Measurements from ENCODE around the gene TEDC1.

TEDC1 gene

DNA sequence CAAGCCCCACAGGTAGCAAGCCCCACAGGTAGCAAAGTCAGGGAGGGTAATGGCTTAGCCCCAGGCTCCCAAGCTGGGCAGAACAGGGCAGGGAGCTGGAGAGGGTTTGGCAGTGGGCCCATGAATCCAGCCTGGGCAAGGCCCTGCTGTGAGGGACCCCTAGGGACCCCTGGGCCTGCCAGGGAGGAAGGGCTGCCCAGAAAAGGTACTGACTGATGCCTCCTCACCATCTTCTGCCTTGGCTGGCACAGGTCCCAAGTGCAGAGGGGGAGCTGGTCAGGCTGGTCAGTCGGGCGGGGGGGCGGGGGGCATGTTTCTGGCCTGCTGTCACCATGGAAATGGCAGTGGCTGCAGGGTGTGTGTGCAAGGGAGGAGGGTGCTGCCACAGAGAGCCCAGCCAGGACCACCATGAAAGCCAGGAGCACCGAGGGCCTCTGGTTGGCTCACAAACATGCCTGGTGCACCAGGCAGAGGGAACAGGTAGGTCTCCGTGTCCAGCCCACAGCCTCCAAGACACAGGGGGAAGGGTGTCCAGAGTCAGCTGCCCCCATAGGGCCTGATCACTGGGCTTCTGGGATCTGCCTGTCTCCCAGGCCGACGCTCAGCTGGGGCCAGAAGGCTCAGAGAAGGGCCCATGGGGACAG, 17.9 kb upstream of the TEDC1 start:
- no peak for DNase-seq (ENCODE audit: low spot score)

DNA sequence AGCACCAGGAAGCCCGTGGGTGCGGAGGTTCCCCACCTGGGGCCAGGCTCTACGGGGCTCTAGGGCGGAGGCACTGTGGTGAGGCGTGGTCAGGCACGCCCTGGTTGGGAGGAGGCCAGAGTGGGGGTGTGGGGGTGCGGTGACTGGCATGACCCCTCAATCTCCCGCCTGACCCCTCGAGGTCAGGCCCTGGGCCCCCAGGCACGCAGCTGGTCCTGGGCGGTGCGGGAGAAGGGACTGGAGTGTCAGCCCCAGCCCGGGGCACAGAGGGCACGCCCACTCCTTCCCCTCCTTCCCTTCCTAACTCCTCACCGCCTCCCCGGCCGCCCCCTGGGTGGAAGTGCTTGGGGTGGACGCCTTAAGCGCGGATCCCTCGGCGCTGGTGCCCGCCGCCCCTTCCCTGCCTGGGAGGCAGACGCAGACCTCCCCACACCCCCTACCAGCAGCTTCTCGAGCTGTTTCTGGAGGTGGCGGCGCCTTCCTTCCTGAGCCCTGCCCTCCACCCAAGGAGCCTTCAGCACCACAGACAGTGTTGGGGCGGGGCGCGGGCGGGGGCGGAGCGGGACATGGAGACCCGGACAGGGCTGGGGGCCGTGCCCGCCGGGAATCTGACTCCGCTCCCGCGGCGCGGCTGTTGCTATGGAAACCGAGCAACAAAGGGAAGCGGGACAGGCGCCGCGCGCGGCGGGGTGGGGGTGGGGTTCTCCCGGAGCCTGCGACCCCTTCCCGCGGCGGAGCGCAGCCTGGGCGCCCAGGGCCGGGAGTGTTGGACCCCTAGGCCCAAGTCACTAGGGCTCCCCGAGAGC, 17.2 kb upstream of the TEDC1 start:
- no peak for DNase-seq (ENCODE audit: low spot score)

DNA sequence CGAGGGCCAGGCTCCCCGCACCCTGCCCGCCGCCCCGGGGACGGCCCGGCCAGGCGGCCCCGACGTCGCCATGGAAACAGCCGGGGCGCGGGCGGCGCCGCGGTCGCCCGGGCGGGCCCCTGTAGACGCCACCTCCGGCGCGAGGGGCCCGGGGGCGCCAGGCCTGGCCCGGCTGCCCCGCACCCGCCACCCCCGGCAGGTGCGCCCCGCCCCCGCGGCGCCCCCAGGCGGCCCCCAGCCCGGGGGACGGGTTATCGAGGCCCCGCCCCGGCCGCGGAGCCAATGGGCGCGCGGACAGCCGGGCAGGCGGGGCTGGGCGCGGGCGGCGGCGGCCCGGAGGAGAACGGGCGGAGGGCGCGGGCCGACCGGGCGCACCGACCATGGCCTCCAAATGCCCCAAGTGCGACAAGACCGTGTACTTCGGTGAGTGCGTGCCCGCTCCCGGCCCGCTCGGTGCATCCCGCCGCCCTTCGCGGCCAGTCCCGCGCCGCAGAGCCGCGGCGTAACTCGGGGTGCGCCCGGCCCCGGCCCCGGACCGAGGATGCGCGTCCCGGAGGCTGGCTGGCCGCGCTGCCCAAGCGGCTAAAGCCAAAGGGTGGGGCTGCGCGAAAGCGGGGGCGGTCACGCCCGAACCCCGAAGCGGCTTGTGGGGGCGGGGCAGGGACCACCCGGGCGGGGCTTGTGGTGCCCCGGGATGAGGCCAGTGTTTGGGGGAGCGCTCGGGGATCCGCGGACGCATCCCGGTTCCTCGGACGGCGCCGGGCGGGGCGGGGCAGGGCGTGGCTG, 16.4 kb upstream of the TEDC1 start, which contains the start of gene CRIP2:
Gene CRIP2 (plus strand): TSS at position 339 of the 786 bp plus-strand sequence. CDS start 42 bp downstream, at position 381.
- DNase-seq (ENCODE audit: low spot score) = no peak

DNA sequence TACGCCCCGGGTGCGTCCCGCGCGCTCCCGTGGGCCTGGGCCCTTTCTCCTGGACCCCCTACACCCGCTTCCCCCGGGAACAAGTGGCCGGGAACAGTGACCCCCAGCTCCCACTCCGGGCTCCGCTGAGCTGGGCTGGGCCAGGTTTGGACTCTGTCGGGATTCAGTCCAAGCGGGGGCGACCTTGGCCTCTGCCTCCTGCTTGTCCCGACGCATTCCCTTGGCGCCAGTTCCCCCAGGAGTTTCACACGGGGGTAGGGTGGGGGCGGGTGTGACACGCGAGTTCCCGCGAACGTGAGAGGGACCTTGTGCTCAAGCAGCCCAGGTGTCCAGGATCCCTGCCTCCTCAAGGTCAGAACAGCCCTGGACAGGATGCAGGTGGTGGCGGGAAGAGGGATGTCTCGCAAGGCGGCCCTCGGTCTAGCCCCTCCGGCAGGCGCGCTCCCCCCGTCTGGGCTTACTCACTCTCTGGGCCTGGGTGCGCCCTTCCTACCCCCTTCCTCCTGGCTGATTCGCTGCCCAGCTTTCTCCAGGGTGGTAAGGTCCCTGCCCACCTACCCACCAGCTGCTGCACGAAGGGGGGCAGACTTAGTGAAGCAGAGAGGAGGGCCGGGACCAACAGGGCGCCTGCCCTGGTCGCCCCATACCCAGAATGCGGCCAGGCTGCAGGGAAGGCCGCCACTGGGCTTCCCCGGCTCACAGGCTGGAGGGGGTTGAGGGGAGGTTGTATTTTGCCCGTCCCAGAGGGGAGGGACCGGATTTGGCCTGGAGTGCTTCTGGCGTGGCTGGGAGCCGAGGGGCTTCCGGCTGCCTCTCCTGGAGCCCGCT, 15.6 kb upstream of the TEDC1 start:
- DNase-seq (ENCODE audit: low spot score) = no peak

DNA sequence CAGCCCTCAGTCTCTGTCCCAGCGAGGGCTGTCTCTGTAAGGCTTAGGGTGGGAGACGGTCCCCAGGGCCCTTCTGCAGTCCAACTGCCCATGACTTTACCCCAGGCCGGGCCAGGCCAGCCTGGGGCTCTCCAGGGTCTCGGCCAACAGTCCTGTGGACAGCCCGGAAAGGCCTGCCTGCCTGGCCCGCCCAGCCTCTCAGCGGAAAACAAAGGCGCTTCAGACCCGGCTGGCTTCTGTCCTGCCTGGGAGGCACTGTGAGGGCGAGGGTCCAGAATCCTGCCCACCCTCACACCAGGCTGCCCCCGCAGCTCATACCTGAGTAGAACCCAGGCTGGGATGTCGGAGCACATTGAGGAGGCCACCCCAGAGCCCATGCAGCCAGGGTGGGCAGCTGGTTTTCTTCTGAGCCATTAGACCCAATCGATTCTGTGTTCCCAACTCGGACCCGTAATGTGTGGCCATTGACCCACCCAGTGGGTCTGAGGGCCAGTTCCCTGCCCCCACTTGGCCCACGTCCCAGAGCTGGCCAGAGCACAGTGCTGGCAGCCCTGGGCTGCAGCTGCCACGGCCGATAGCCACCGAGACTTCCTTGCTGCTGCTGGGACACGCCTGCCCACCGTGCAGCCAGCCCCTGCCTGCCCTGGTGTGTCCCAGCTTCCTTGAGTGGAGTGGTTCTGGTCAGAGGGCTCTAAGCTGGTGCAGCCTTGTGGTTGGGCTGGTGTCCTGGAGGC, 14.8 kb upstream of the TEDC1 start:
- DNase-seq (ENCODE audit: low spot score) = no peak

DNA sequence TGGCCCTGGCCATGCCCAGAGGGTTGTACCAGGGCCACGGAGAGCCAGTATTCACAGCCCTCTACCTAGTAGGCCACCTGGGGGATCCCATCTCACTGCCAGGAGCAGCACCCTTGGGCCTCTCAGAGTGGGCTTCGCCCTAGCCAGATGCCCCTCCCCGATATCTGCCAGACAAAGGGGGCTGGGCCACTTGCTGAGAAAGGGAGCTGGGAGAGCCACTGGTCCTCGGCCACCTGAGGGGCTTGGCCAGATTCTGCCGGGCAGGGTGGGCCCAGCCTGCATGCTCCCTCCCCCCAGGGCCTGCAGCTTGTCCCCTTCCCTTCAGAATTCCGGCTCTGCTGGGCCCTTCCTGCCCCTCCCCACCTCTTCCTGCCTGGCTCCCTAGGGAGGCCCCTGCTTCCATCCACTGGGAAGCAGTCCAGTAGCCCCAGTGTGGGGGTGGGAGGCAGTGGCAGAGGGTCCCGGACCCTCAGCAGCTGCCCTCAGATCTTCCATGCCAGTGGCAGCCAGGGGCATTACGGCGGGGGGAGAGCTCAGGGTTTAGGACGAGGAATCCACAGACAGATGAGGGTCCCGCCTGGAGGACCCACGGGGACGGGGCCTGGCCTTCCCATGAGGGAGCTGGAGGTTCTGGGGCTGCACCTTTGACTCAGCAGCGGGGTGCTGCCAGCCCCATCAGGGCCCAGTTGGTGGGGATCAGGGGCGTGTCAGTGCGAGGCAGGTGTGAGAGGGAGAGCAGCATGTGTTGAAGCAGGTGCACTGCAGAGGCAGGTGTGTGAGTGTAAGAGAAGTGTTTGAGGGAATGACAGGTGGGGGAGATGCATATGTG, 14.0 kb upstream of the TEDC1 start:
- no peak for DNase-seq (ENCODE audit: low spot score)

DNA sequence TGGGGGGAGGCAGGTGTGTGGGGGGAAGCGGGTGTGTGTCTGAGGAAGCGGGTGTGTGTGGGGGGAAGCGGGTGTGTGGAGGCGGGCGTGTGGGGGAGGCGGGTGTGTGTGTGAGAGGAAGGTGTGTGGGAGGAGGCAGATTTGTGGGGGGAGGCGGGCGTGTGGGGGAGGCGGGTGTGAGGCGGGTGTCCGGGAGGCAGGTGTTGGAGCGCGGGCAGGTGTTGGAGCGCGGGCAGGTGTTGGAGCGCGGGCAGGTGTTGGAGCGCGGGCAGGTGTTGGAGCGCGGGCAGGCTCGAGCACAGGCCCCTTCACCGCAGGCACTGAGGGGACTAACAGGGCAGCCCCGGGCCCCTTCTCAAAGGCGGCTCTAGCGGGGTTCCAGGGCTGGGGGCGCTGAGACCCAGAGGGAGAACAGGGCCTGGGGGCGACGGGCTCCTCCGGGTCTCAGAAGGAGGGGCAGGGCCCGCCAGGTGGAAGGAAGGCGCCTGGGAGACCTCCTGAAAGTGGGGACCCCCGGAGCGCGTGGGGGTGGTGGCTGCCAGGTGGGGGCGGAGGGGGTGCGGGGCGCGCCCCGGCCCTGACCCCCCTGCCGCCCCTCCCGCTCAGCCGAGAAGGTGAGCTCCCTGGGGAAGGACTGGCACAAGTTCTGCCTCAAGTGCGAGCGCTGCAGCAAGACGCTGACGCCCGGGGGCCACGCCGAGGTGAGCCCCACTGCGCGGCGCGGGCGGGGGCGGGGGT, 13.2 kb upstream of the TEDC1 start:
- no peak for DNase-seq (ENCODE audit: low spot score)

DNA sequence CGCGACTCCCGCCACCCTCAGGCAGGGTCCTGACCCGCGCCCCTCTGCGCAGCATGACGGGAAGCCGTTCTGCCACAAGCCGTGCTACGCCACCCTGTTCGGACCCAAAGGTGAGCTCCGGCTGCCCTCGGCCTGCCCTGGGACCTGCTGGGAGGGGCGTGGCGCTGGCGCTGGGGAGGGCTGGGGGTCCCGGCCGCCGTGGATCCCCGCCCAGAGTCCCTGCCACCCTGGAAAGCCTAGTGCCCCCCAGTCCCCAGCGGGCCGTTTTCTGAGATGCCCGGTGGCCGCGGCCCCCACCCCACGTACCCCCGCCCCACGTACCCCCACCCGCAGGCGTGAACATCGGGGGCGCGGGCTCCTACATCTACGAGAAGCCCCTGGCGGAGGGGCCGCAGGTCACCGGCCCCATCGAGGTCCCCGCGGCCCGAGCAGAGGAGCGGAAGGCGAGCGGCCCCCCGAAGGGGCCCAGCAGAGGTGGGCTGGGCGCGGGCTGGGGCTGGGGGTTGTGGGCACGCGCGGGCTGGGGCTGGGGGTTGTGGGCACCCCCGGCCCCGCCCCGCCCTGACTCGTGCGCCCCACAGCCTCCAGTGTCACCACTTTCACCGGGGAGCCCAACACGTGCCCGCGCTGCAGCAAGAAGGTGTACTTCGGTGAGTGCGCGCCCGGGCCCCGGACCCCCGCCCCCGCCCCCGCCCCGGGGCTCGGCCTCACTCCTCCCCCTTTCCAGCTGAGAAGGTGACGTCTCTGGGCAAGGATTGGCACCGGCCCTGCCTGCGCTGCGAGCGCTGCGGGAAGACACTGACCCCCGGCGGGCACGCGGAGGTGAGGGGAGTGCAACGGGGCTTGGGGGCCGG, 12.4 kb upstream of the TEDC1 start:
- DNase-seq (ENCODE audit: low spot score) = no peak

DNA sequence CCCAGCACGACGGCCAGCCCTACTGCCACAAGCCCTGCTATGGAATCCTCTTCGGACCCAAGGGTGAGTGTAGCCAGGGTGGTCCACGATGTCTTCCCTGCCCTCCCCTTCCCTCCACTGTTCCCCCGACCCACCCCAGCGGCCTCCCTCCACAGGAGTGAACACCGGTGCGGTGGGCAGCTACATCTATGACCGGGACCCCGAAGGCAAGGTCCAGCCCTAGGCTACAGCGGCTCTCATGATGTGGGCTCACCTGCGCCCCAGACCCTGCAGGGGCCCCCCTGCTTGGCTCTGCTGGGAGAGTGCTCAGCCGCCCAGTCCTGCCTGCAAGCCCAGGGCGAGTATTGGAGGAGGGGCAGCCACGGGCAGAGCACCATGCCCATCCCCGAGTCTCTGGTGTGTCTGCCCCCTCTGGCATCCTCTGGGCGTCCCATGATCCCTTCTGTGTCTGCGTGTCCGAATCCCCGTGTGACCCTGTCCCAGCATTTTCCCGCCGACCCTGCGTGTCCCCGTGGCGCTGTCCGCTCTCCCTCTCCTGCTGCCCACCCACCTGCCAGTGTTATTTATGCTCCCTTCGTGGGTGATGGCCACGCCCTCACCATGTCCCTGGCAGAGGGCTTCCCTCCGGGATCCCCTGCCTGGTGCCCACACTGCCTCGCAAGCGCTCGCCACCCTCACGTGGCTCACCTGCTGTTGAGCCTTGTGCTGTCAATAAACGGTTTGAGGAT, 11.5 kb upstream of the TEDC1 start:
- DNase-seq (ENCODE audit: low spot score) = no peak

DNA sequence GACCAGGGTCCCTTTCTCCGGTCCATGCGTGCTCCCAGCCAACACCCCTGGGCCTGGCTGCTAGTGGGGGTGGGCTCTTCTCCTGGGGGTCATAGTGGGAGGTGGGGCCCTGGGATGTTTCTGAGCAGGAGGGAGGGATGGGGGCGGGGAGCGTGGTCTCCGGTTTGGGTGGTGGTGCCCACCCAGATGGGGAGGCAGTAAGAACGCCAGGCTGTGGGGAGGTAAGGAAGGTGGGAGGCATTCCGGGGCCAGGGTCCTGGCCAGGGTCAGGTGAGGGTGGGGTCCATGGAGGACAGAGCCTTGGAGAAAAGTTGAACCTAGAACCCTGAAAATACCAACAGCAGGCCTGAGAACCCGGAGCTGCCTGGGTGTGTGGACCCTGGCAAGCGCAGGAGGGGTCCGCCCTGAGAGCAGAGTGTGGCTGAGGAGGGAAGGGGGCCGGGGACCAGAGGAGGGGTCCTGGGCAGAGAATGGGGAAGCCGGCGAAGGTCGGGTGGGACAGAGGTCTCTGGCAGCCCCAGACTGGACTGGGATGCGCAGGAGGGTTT, 10.8 kb upstream of the TEDC1 start:
- DNase-seq (ENCODE audit: low spot score) = no peak

DNA sequence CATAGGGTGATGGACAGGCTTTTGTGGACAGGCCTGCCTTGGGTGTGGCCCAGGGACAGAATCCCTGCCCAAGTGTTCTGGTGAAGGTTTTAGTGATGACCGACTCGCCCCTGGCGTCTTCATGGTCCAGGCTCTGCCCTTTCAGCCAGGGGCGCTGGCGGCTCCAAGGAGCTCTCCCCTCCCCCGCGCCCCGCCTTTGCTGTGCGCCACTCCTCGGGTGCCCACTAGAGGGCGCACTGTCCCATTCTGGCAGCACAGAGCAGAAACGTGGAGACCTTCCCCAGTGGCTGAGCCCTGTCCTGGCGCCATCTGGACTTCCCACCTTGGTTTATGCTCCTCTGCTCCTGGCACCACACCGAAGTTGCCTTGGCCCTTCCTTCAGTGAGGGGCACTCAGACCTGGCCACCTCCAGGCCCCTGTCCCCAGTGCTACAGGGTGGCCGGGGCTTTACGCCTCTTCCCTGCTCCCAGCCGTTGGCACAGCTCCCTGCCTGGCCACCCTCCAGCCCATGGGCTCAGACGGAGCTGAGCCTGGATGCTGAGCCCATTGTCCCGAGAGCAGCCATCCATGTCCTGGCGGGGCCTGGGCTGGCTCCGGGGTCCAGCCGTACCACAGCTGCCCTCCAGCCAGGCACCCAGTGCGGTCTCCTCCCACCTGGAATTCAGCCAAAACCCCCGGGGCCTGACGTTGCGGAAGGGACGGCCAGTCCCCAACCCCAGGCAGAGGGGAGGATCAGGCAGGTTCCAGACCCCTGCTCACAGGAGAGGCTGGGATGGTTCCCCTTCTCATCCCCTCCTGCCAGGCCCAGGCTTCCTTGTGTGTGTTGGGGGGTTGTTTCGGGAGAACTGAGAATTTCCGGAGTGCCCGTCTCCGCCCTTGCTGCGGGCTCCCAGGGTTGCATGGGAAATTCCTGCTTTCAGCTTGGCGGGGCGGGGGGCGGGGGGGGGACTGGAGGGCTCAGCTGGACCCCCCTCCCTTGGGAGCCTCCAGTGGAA, 9.9 kb upstream of the TEDC1 start:
- DNase-seq (ENCODE audit: low spot score) = peak; percentile 88

DNA sequence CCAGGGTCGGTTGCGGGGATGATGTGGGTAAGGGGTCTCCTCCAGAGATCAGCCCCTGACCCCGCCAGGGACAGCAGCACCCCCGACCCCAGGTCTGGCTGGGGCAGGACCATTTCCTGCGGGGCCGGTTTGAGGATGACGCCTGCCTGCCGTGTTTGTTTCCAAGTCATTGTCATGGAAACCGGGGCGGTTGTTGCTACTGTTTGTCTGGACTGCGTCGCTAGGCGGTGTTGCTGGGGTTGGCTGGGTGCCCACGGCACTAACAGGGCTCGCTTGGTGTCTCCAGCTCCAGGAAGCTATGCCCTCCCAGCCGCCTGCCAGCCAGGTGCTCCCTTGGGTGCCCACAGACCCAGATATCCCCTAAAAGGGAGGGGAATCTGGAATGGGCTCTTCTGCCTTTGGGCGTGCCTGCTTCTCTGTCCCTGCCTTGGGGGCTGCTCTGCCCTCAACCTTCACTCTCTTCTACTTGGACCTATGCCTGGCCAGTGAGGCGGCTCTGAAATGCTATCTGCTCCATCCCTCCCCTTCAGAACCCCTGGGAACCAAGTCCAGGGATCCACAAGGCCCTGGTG, 9.1 kb upstream of the TEDC1 start:
- peak; percentile 97 for DNase-seq (ENCODE audit: low spot score)

DNA sequence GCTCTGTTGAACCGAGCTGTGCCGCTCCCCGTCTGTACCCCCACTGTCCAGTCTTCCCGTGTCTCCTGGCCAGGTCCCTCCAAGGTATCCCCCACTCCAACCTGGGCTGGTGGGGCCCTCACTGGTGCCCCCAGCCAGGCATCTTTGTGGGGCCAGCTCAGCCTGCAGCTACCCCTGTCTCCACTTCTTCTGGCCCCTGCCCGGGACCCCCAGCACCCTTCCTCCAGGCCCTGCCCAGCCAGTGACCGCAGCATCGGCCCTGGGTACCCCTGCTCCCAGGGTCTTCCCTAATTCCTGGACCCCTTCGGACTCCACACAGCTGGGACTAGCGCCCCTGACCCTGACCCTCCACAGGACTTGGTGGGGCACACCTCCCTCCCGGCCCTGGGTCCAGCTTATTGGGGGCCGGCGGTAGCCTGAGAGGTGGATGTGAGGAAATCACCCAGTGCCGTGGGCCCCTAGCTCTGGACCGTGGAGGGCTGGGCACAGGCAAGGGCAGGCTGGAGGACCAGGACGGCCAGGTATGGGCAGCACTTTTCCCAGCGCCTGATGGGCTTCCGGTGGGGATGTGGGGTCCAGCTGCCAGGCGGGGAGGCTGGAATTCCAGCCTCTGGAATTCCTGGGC, 8.4 kb upstream of the TEDC1 start:
- DNase-seq (ENCODE audit: low spot score) = no peak

DNA sequence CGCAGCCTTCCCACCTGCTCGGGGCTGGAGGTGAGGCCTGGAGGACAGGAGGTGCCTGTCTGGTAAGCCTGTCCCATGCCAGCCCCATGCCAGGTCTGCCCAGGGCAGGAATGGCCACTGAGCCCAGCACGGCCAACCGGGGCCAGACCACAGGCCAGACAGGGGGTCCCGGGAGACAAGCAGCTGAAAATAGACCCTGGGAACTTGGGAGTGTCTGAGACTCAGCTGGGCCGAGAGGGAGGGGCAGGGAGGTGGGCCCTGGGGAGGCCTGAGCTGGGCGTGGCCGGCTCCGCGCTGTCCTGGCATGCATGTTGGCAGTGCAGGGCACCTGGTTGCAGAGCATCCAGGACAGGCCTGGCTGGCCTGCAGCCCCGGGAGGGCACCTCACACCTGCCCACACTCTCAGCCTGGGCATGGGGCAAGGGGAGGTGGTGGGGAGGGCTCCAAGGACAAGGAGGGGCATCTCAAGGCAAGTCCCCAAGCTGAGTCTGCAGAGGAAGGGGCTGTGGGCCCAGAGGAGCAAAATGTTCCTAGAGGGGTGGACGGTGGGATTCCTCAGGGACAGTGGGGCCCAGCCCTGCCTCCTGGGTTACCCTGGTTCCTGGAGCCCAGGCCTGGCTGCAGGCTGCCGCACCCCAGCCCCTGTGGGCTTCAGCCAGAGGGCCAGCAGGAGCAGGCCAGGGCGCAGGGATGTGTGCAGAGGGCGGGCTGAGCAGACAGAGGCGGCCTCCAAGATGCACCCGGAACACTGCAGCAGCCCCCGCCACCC, 7.6 kb upstream of the TEDC1 start:
- no peak for DNase-seq (ENCODE audit: low spot score)
